DOHH2 (cell line): Measurements from ENCODE around the gene CERK.

ENCODE experiments used
- H3F3A ChIP-seq: fragments of 200-600 bp; sonication (generic), shearing (Covaris generic); 2 replicates; pipeline ENCODE4 v1.6.0; 2016; ENCODE audit warnings: antibody characterized with exemption, mild to moderate bottlenecking; ENCODE audit not compliant: control insufficient read depth, insufficient read depth
- H3K27ac ChIP-seq: fragments of 200-600 bp; sonication (generic); 2 replicates; pipeline ENCODE4 v1.5.1; 2014; ENCODE audit warnings: low read depth, mild to moderate bottlenecking, low read length, moderate library complexity
- H3K27me3 ChIP-seq: fragments of 200-600 bp; sonication (generic); 2 replicates; pipeline ENCODE4 v1.6.1; 2014; ENCODE audit warnings: mild to moderate bottlenecking, low read length, mixed read lengths; ENCODE audit not compliant: control insufficient read depth
- H3K36me3 ChIP-seq: fragments of 200-600 bp; sonication (generic); 2 replicates; pipeline ENCODE4 v1.6.1; 2014; ENCODE audit warnings: mild to moderate bottlenecking, low read length, moderate library complexity, mixed read lengths; ENCODE audit not compliant: control insufficient read depth
- H3K4me1 ChIP-seq: fragments of 200-600 bp; sonication (generic); 2 replicates; pipeline ENCODE4 v1.6.1; 2014; ENCODE audit warnings: mild to moderate bottlenecking, low read length, mixed read lengths; ENCODE audit not compliant: control insufficient read depth
- H3K4me2 ChIP-seq: fragments of 200-600 bp; sonication (generic); 2 replicates; pipeline ENCODE4 v1.6.0; 2014; ENCODE audit warnings: mild to moderate bottlenecking, low read length, moderate library complexity
- H3K4me3 ChIP-seq: fragments of 200-600 bp; sonication (generic); 2 replicates; pipeline ENCODE4 v1.5.1; 2014; ENCODE audit warnings: mild to moderate bottlenecking, low read length, mixed read lengths
- H3K79me2 ChIP-seq: fragments of 200-600 bp; sonication (generic); 2 replicates; pipeline ENCODE4 v1.6.1; 2014; ENCODE audit warnings: mild to moderate bottlenecking, low read length, mixed read lengths; ENCODE audit not compliant: control insufficient read depth
- H3K9me2 ChIP-seq: fragments of 200-600 bp; sonication (generic); replicated peaks from 2 replicates; pipeline ENCODE4 v1.6.1; 2014; ENCODE audit warnings: mild to moderate bottlenecking, low read length, mixed read lengths; ENCODE audit not compliant: control insufficient read depth
- H3K9me3 ChIP-seq: fragments of 200-600 bp; sonication (generic); 2 replicates; pipeline ENCODE4 v1.6.1; 2014; ENCODE audit warnings: antibody characterized with exemption, low read length, mixed read lengths; ENCODE audit not compliant: control insufficient read depth, insufficient read depth
- H4K20me1 ChIP-seq: fragments of 200-600 bp; sonication (generic); 2 replicates; pipeline ENCODE4 v1.6.0; 2014; ENCODE audit warnings: low read depth, mild to moderate bottlenecking, antibody characterized with exemption, low read length, moderate library complexity; ENCODE audit not compliant: control insufficient read depth, insufficient read depth
- EZH2phosphoT487 ChIP-seq: fragments of 200-600 bp; sonication (generic); IDR thresholded peaks from 2 replicates; pipeline ENCODE4 v1.6.1; 2017; ENCODE audit warnings: borderline replicate concordance, mild to moderate bottlenecking, antibody characterized with exemption, low read length, moderate library complexity, mixed read lengths
- TF ChIP-seq, protein P1 (sequence below): fragments of 200-600 bp; sonication (generic); IDR thresholded peaks from one replicate; pipeline ENCODE4 v1.5.1; 2014; ENCODE audit warnings: antibody characterized with exemption, mild to moderate bottlenecking, low read depth, low read length; ENCODE audit not compliant: poor library complexity, severe bottlenecking

The CERK gene

DNA sequence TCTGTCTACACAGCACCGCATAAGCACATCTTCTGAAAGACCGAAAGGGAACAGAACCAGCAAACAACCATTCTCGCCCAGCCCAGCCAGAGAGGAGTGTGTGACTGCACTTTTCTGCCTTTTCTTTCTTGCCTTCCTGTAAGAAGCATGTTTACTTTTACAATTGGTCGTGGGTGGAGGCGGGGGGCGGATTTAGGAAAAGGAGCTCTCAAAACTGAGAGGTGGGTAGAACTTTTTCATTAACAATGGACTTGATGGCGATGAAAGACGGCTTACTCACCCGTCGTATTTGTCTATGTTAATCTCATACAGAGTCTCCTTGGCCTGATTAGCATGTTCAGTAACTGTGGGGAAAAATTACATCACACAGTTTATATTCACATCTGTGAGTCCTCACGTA, 27.2 kb downstream of the CERK start:
- no peaks in the 10 kb centered on the region for H3K79me2 ChIP-seq
- H3K4me2 ChIP-seq = no peak overlapping the region
- no peak overlapping the region for H3K4me3 ChIP-seq
- no peaks in the 10 kb centered on the region for H4K20me1 ChIP-seq
- H3K9me2 ChIP-seq = no peaks in the 10 kb centered on the region
- H3K9me3 ChIP-seq = no peaks in the 10 kb centered on the region
- H3K27me3 ChIP-seq = no peaks in the 10 kb centered on the region
- TF ChIP-seq EZH2phosphoT487 = no peak
- TF ChIP-seq, protein P1, sequence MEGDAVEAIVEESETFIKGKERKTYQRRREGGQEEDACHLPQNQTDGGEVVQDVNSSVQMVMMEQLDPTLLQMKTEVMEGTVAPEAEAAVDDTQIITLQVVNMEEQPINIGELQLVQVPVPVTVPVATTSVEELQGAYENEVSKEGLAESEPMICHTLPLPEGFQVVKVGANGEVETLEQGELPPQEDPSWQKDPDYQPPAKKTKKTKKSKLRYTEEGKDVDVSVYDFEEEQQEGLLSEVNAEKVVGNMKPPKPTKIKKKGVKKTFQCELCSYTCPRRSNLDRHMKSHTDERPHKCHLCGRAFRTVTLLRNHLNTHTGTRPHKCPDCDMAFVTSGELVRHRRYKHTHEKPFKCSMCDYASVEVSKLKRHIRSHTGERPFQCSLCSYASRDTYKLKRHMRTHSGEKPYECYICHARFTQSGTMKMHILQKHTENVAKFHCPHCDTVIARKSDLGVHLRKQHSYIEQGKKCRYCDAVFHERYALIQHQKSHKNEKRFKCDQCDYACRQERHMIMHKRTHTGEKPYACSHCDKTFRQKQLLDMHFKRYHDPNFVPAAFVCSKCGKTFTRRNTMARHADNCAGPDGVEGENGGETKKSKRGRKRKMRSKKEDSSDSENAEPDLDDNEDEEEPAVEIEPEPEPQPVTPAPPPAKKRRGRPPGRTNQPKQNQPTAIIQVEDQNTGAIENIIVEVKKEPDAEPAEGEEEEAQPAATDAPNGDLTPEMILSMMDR = no peak
- H3K27ac ChIP-seq = no peak overlapping the region
- no peaks in the 10 kb centered on the region for H3K4me1 ChIP-seq
- H3K36me3 ChIP-seq = peaks cover 41% of the 10 kb centered on the region
- no peaks in the 10 kb centered on the region for H3F3A ChIP-seq

DNA sequence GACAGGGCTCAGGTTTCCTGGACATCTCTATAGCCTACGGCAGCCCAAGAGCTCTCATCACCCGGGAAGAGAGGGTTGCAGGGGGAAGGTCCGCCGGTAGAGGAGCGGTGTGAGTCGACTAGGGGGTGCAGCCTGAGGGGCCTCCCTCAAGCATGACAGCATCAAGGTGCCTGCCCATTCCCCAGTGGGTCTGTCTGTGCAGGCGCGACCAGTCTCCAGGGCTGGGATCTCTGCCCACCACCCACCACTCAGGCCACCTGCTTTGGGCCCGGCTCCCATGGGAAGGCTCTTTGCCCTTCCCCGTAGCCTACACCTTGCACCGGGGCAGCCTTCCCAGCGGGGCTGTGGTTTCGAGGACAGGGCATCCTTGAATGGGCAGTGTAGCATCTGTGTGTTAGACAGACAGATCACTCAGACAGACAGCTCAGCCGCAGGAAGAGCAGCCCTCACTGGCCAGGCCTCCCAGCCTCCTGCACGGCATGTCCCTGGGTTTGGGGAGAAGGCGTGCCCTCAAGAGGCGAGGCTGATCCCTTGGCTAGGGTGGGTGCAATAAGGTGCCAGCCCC, 29.2 kb downstream of the CERK start:
- Histone ChIP-seq H3K36me3 (peaks cover 45% of the 10 kb centered on the region), H3K79me2 (no peaks in the 10 kb centered on the region), H3F3A (no peaks in the 10 kb centered on the region), H3K9me3 (no peaks in the 10 kb centered on the region), H3K27ac (no peak overlapping the region), H4K20me1 (no peaks in the 10 kb centered on the region), H3K9me2 (no peaks in the 10 kb centered on the region), H3K4me1 (no peaks in the 10 kb centered on the region), H3K27me3 (no peaks in the 10 kb centered on the region), H3K4me3 (no peak overlapping the region), H3K4me2 (no peak overlapping the region)
- TF ChIP-seq, protein P1 = no peak
- TF ChIP-seq EZH2phosphoT487 = no peak

- H3K27me3 ChIP-seq = no peaks in the 10 kb centered on the region
- no peaks in the 10 kb centered on the region for H4K20me1 ChIP-seq
- no peak overlapping the region for H3K4me2 ChIP-seq
- no peak overlapping the region for H3K4me3 ChIP-seq
- H3K27ac ChIP-seq = no peak overlapping the region
- no peaks in the 10 kb centered on the region for H3K9me3 ChIP-seq
- H3F3A ChIP-seq = no peaks in the 10 kb centered on the region
- TF ChIP-seq, protein P1 = no peak
- TF ChIP-seq EZH2phosphoT487 = no peak
- H3K36me3 ChIP-seq = peaks cover 46% of the 10 kb centered on the region
- no peaks in the 10 kb centered on the region for H3K4me1 ChIP-seq
- no peaks in the 10 kb centered on the region for H3K9me2 ChIP-seq
- H3K79me2 ChIP-seq = no peaks in the 10 kb centered on the region
These were observed 30.1 kb downstream of the CERK start for GRCh38 chr22:46707827-46708570.
